Measurements from ENCODE around the gene FHIT. TPM values are rescaled to one million over a fixed set of nuclear protein-coding genes. Genes with fewer than 3 reads are reported as not detected.
"Not testable (repeated sequence)": the region's sequence is repeated elsewhere in the genome, so short reads cannot be mapped to it uniquely, and the experiment has no call there.

FHIT gene
- total and polyA plus RNA-seq, 9 donors: 5.1 to 11.8 (median 9.5) TPM

GRCh38 chr3:60998858-60999257 lies 252.4 kb downstream of the FHIT start:
- Histone ChIP-seq H3K4me3 (no peak overlapping the region), H3K27me3 (no peaks in the 10 kb centered on the region), H3K4me1 (ENCODE audit: insufficient read depth) (peaks cover 1% of the 10 kb centered on the region), H3K27ac (no peak overlapping the region), H3K9me3 (no peaks in the 10 kb centered on the region), H3K36me3 (no peaks in the 10 kb centered on the region)
- DNase-seq: no peak
- WGBS, 3 donors: 64 to 74% (median 66%) methylated on average over 3 of the region's 3 CpGs
- intact Hi-C loops (cut with DNase I): no loop called here
- TF ChIP-seq CTCF (IDR thresholded peaks at IDR 0.05): no peak
- TF ChIP-seq POLR2A (IDR thresholded peaks at IDR 0.05): no peak
- TF ChIP-seq EP300 (IDR thresholded peaks at IDR 0.05): no peak

- H3K27me3 ChIP-seq: no peaks in the 10 kb centered on the region
- no peaks in the 10 kb centered on the region for H3K9me3 ChIP-seq
- intact Hi-C loops (cut with DNase I): no loop called here
- H3K4me3 ChIP-seq: no peak overlapping the region
- WGBS, 3 donors: 84 to 95% (median 88%) methylated on average over 5 of the region's 5 CpGs
- no peak overlapping the region for H3K27ac ChIP-seq
- no peaks in the 10 kb centered on the region for H3K36me3 ChIP-seq
- H3K4me1 ChIP-seq (ENCODE audit: insufficient read depth): peaks cover 1% of the 10 kb centered on the region
- TF ChIP-seq POLR2A (IDR thresholded peaks at IDR 0.05): no peak
- TF ChIP-seq EP300 (IDR thresholded peaks at IDR 0.05): no peak
- no peak for TF ChIP-seq CTCF (IDR thresholded peaks at IDR 0.05)
- DNase-seq: no peak
Observed at GRCh38 chr3:60992395-60992794, 258.9 kb downstream of the FHIT start.

GRCh38 chr3:60990442-60990730 lies 260.9 kb downstream of the FHIT start:
- no peak overlapping the region for H3K27ac ChIP-seq
- no peak for DNase-seq
- H3K9me3 ChIP-seq: no peaks in the 10 kb centered on the region
- intact Hi-C loops (cut with DNase I): no loop called here
- 78 to 92% (median 80%) methylated on average over 3 of the region's 3 CpGs for WGBS, 3 donors
- no peaks in the 10 kb centered on the region for H3K27me3 ChIP-seq
- TF ChIP-seq CTCF (IDR thresholded peaks at IDR 0.05): no peak
- no peak for TF ChIP-seq POLR2A (IDR thresholded peaks at IDR 0.05)
- H3K36me3 ChIP-seq: no peaks in the 10 kb centered on the region
- H3K4me1 ChIP-seq (ENCODE audit: insufficient read depth): no peaks in the 10 kb centered on the region
- H3K4me3 ChIP-seq: no peak overlapping the region

DNA sequence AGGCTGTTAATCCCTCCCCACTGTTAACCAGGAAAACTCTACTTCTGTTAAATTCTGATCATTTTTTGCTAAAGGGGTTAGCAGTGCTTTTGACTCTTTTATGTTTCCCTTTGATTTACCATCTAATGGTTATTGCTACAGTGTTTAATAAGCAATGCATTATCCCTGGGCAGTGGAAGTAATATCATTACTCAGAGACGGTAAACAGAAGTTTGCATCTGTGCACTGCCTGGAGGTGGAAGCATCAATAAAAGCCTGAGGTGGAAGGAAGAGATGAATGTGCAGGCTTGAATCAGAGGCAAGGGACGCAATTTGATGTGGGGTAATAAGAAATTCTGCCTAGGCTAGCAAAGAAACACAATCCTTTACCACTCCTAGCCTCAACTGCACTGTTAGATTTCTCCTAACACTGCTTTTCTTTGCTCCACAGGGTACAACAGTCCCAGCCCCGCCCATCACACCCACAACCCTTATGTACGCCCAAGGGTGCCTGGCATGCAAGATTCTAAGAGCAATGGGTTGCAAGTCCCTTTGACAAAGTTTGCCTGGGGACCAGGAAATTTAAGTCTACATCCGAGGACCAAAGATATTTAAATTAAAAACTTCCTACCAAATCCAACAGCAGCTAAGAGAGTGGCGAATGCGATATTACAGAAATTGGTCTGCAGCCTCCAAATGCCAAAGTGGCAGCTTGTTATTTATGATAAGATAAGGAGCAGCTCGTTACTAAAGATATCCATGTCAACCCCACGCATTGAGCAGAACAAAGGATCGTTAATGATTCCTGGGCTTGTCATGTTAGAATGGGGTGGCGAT lies 261.4 kb downstream of the FHIT start:
- no peak for TF ChIP-seq POLR2A (IDR thresholded peaks at IDR 0.05)
- no peak for TF ChIP-seq EP300 (IDR thresholded peaks at IDR 0.05)
- TF ChIP-seq CTCF (IDR thresholded peaks at IDR 0.05): no peak
- Histone ChIP-seq H3K36me3 (no peaks in the 10 kb centered on the region), H3K4me1 (ENCODE audit: insufficient read depth) (no peaks in the 10 kb centered on the region), H3K27me3 (no peaks in the 10 kb centered on the region), H3K4me3 (no peak overlapping the region), H3K27ac (no peak overlapping the region), H3K9me3 (no peaks in the 10 kb centered on the region)
- 59 to 79% (median 68%) methylated on average over 11 of the region's 11 CpGs for WGBS, 3 donors
- no peak for DNase-seq
- intact Hi-C loops (cut with DNase I): no loop called here

DNA sequence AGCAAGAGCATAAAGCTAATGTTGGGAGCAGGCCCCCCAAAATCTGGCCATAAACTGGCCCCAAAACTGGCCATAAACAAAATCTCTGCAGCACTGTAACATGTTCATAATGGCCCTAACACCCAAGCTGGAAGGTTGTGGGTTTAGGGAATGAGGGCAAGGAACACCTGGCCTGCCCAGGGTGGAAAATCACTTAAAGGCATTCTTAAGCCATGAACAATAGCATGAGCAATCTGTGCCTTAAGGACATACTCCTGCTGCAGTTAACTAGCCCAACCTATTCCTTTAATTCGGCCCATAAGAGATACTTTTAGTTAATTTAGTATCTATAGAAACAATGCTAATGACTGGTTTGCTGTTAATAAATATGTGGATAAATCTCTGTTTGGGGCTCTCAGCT lies 264.1 kb downstream of the FHIT start:
- H3K27me3 ChIP-seq; H3K9me3 ChIP-seq; intact Hi-C loops (cut with DNase I); H3K27ac ChIP-seq; H3K4me1 ChIP-seq (ENCODE audit: insufficient read depth); DNase-seq; H3K36me3 ChIP-seq; H3K4me3 ChIP-seq: not testable (repeated sequence)
- 90 to 94% (median 94%) methylated on average over 1 of the region's 1 CpG for WGBS, 3 donors

All from ovary (tissue), 9 donors.